ENCODE results near the gene SPRED2.

- TF ChIP-seq CTCF (IDR thresholded peaks at IDR 0.05) (no peak), HMGXB4 (CRISPR knock-in tag; IDR thresholded peaks at IDR 0.05; ENCODE audit: borderline replicate concordance) (no peak), ZSCAN20 (CRISPR knock-in tag; IDR thresholded peaks at IDR 0.05) (no peak), MAX (IDR thresholded peaks at IDR 0.05) (peak; percentile 71; the same call in 1 of the 2 replicates), POLR2A (IDR thresholded peaks at IDR 0.05; ENCODE audit: low read length) (no peak), ZFP36 (IDR thresholded peaks at IDR 0.05; ENCODE audit: borderline replicate concordance, partially characterized antibody) (no peak), MYC (IDR thresholded peaks at IDR 0.05; ENCODE audit: borderline replicate concordance, low read length) (no peak), MAFK (IDR thresholded peaks at IDR 0.05; ENCODE audit: partially characterized antibody) (no peak), ZC3H11A (IDR thresholded peaks at IDR 0.05) (no peak), JUN (IDR thresholded peaks at IDR 0.05) (peak in 1 of 2 experiments; percentile 46; a peak in 1 of 5 replicates), RNF2 (IDR thresholded peaks at IDR 0.05; ENCODE audit: borderline replicate concordance, low read depth) (no peak), USF2 (IDR thresholded peaks at IDR 0.05) (no peak), RAD21 (conservative IDR thresholded peaks at IDR 0.05 in 1 of 2, IDR thresholded peaks at IDR 0.05 in 1 of 2) (0 out of 5 replicates have a peak, but pooled peaks of 1 of the 2 experiments have one; percentile 20), MAZ (IDR thresholded peaks at IDR 0.05; ENCODE audit: borderline replicate concordance, low read depth, low read length) (no peak)
Measured at GRCh38 chr2:65300761-65301711, 131.4 kb downstream of the SPRED2 start.
